RCC 7860 (cell line): ENCODE measurements around the gene NT5E.
"Not testable (repeated sequence)": the region's sequence is repeated elsewhere in the genome, so short reads cannot be mapped to it uniquely, and the experiment has no call there.

Experiments used
- DNase-seq: peaks from one replicate; pipeline ENCODE4 v3.0.0-alpha.2; 2015; ENCODE audit warnings: low spot score
- FAIRE-seq: peaks from 2 replicates; lab custom pipeline; 2012; peaks lifted over from hg19 to GRCh38; lab: Jason Lieb, UNC

The NT5E gene

DNA sequence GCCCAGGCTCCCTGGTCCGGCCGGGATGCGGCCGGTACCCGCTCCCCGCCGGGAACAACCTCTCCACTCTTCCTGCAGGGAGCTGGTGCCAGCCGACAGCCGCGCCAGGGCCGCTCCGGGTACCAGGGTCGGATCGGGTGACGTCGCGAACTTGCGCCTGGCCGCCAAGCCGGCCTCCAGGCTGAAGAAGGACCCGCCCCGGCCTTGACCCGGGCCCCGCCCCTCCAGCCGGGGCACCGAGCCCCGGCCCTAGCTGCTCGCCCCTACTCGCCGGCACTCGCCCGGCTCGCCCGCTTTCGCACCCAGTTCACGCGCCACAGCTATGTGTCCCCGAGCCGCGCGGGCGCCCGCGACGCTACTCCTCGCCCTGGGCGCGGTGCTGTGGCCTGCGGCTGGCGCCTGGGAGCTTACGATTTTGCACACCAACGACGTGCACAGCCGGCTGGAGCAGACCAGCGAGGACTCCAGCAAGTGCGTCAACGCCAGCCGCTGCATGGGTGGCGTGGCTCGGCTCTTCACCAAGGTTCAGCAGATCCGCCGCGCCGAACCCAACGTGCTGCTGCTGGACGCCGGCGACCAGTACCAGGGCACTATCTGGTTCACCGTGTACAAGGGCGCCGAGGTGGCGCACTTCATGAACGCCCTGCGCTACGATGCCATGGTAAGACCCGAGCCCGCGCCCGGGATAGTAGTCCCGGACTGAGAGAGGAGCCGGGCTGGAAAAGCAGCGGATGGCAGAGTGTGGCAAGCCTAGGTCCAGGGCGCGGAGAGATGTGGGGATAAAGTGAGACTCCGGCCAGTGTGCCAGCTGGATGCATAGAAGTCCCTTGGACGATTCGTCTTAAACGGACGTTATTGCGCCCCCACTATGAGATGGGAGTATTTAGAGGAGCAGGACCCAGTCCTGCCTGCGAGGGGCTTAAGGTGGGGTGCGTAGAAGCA is at the start of gene NT5E:
NT5E (plus strand) TSS at position 266 of the 942 bp plus-strand sequence; CDS start at position 323, 57 bp downstream.
- FAIRE-seq (no peak), DNase-seq (peak; percentile 67)

DNA sequence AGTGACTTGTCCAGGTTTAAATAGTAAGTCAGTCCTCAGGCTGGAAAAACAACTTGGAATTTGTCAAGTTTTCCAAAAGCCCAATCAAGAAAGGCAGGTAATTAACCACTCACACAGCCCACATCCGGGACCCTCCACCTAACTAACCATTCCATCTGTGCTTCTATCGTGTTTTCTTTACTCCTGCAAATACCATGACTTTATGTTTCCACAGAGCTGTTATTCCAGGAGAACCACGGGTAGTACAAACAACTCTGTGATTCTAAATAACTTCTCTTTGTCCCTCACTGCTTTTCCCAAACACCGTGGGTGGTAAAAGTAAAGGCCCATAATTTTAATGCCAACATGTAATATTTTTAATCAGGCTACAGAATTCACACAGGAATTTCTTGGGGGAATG is 49.6 kb upstream of the NT5E start:
- DNase-seq (no peak), FAIRE-seq (no peak)

DNA sequence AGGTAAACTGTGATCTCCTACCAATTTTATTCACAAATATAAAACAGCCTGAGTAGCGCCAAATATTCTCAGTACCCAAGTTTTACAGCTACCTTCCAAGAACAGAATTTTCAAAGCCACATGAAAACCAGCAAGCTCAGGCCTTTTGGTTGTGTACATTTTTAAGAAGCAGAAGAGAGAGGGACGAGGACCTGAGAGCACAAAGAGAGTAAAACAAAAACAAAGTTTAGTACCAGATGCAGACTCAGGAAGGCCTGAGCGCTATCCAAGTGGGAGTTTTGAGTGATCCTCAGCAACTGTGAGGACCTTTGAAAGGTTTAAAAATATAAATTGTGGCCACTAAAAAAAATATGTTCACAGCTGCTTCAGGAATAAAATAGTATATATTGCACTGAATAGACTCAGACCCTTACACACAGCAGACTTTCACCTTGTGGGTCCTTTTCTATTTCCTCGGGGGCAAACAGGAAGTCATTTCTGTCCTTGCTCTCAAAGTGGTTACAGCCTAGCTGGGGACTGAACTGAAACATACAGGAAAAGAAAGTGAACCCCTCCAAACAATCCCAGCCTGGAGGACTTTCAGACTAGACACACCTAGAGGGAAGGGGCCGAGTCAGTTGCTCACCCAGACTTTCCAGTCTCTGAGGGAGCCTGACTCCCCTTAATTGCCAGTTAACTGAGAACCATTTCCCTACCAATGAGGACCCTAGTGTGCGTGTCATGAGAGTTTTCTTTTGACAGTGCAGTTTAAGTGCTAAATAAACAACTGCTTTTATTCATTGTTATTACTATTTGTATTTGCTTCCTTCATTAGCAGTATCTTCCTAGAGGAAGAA is 48.5 kb upstream of the NT5E start:
- DNase-seq, result no peak
- FAIRE-seq, result no peak

DNA sequence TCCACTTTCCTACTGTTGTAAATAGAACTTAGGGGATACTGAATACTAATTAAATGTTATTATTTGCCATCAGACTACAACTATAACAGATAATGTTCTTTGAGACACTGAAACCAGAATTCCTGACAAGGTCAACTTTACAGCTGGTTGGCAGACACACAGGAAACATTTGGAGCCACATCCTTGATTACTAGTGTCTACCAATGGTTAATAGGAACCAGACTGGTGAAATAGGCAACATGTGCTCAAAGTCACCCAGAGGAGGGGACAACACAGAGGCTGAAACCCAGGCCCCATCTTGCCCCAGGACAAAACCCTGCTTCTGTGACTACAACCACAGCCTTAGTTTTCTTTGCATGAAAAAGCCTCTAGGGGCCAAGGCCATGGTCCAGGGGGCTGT is 47.8 kb upstream of the NT5E start:
- DNase-seq (no peak), FAIRE-seq (no peak)

GRCh38 chr6:85402922-85403321 is 47.0 kb upstream of the NT5E start:
- DNase-seq, result no peak
- no peak for FAIRE-seq

DNA sequence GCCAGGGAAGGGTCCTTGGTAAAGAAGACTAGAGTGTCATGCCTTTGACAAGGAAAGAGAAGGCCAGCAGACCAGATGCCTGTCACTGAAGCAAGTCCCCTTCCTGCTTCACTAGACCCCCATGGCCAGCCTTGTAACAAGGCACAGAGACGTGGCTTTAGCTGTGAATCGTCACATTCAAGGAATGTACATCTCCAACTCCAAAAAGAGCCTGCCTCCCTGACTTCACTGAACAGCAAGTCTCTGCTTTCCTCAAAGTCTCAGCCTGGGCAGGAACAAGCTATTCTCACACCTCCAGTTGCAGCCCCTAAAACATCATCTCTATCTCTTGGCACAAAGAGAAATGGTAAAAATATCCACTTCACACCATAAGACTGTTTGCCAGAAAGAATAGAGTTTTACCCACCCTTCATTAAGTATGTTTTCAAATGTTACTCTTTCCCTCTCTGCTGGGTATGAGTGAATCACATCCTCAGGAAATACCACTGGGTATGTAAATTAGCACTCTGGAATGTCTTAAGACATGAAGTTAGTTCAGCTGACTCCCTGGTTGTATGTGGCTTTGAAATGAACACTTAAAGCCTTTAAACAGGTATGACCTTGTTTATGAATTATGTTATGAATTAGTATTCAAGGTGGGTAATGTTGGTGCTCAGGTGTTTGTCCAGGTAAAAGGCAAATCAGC is 46.4 kb upstream of the NT5E start:
- DNase-seq (peak; percentile 73), FAIRE-seq (peak; percentile 76)

DNA sequence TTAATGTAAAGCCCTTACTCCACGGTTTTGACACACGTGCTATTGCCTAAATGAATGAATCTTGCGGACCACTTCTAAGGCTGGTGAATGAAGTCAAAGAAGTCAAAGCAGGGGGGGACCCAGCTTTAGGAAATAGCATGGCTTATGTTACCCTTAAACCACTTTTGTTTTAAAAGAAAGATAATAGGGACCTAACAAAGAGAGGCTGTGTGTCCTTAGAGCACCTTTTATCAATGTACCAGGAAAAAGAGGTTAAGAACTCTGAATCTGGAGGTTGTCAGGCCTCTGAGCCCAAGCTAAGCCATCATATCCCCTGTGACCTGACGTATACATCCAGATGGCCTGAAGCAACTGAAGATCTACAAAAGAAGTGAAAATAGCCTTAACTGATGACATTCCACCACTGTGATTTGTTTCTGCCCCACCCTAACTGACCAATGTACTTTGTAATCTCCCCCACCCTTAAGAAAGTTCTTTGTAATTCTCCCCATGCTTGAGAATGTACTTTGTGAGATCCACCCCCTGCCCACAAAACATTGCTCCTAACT is 45.8 kb upstream of the NT5E start:
- not testable (repeated sequence) for FAIRE-seq, DNase-seq

DNA sequence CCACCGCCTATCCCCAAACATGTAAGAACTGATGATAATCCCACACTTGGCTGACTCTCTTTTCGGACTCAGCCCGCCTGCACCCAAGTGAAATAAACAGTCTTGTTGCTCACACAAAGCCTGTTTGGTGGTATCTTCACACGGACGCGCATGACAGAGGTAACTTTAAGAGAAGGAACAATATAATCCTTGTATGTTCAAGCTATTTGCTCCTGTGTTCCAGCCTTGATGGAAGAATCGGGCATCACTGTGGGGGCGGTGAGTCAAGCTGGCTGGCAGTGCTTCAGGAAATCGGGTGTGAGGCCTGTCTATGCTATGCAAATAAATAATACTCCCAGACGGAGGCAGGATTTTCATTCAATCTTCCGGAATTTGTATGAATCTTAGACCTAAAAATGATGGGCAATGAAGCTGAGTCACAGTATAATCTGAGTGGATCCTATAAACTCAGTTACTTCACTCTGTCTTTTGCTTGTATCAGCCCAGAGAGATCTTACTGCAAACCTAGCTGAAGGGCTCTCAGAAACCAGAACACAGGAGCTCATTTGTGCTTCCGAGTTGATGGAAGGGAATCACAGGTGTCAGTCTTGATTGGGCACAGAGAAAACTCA is 45.2 kb upstream of the NT5E start:
- DNase-seq (peak; percentile 88), FAIRE-seq (peak; percentile 78)

DNA sequence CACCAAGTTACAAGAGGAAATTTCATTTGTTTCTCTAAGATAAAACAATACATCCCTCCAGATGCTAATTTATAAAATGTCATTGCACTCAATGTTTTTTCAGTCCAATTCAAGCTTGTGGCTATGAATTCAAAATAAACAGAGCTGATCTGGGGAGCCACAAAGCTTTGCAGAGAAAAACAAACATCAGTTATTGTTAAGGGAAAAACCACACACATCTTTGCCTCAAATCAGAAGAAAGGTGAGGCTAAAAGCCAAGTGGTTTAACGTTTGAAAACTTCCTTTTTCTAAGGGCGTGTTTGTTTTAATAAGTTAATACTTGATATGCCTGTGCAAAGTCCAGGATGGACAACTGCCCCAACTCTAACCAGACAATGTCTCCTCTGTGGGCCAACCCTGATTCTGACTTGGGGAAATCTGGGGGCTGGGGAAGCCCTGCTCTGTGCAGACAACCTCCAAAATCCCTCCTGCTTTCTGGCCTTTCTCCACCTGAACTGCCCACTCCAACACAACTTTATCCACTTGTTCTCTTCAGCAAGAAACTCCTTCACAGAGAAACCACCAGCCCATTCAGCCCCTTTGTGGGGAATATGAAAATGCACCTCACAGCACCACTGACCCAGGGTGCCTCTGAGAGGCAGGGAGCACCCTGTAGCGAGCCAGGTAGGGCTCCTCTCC is 44.6 kb upstream of the NT5E start:
- DNase-seq (peak; percentile 48), FAIRE-seq (peak; percentile 64)

- FAIRE-seq (no peak), DNase-seq (no peak)
Observed at GRCh38 chr6:85405853-85406198, 44.1 kb upstream of the NT5E start.

DNA sequence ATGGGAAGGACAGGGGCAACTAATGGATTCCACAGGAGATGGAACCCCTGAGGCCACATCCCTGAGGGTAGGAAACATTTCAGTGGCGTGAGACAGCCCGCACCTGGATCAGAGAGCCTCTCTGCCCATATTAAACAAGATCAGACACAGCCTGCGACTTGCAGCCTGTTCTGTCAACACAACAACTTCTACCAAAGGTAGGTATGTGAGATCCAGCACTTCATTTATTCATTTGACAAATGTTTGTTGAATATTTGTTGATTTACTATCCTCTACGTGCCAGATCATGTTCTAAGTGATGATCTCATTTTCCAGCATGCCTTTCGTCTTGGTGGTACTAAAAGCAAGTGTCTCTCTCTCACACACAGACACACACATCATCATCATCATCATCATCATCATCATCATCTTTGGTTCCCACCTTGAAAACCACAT is 43.2 kb upstream of the NT5E start:
- DNase-seq (no peak), FAIRE-seq (no peak)

DNA sequence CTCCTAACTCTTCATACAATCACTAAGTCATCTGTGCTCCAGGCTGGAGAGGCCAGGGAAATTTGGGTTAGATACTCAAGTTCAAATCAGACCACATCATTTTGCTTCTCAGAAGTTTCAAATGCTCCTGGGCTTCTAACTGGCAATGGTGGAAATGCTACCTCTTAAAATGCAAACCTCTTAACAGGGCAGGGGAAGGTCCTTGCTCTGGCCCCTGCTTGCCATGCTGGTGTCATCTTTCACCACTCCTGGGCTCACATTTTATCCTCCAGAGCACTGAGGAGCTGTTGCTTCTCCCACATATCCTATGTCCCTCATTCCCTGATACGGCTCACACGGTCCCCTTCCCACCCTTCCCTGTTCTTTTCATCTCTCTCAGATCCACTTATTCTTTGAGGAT is 41.8 kb upstream of the NT5E start:
- DNase-seq (no peak), FAIRE-seq (no peak)

DNA sequence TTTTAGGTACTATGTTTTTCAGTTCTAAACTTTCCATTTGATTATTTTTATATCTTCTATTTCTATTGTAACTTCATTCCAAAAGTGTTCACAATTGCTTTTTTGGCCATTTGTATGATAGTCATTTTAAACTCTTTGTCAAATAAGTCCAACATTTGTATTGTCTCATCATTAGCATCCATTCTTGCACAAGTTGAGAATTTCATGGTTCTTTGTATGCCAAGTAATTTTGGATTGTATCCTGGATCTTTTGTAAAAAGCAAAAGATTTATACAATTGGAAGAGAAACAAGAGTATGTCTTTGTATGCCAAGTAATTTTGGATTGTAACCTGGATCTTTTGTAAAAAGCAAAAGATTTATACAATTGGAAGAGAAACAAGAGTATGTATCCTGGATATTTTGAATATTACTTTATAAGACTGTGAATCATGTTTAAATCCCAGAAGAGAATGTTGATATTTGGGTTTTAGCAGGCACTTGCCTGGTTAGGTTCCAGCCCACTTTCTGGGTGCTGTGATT is 36.9 kb upstream of the NT5E start:
- no peak for FAIRE-seq
- DNase-seq, result no peak

DNA sequence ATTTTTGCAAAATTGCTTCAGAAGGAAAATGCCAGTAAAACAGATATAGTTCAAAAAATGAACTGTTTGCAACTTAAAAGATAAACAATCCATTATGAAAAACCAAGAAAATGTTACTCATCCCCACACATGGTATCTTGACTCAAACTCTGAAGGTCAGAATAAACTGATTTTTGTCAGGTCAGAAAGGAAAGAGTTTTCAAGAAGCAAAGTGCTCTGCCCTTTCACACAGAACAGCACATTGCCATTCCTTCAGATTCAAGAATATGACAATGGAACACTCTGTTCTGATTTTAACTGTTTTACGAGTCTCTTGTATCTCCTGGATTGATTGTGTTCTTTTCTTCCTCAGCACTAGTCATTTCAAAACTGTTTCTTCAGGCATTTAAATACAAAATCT is 33.8 kb upstream of the NT5E start:
- FAIRE-seq (no peak), DNase-seq (no peak)

DNA sequence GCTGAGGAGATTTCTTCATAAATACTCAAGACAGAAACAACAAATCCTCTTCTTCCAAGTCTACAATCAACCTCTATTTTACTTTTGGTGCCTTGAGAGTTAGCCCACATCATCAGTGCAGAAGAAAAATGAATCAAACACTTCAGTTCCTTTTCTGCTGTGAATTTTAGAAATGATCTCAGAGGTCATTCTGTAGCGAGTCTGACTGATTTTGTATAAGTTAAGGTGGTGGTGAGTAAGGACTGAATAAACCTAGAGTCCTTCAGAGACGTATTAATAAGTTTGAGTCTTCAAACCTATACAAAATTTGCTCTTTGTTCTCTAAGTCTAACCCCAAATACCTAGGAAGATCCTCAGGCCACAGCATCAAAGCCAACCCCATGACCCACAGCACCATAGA is 33.1 kb upstream of the NT5E start:
- DNase-seq (no peak), FAIRE-seq (no peak)

- DNase-seq, result no peak
- FAIRE-seq, result no peak
Observed at GRCh38 chr6:85417336-85417735, 32.5 kb upstream of the NT5E start.

GRCh38 chr6:85418059-85418458 is 31.8 kb upstream of the NT5E start:
- FAIRE-seq (no peak), DNase-seq (peak; percentile 26)

DNA sequence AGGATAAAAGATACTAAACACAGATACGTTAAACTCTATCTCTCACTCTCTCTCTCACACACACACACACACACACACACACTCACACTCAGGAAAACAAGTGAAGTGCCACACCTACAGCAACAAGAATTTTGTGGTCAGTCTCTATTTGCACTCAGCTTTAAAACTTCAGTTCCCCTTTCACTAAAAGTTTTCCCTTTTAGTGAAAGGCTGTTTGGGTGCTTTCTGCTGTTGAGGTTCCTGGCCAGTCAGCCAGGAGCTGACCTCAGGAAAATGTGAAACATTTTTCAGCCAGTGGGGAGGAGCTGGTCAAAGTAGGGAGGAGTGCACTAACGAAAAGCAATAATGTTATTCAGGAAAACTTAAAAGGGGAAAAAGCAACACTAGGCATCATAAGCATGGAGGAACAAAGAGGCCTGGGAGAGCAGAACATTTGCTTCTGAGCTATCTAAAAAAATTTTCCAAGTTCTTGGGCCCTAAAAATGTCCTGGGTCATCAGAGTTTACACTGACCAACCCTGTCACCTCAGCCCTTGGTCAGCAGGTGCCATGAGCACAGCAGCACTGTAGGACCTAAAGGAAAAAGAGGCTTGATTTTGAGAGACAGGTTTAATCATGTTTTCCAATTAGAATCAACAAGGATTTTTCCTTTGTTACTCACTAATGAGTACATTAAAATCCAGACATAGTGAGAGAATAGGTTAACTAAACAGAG is 30.7 kb upstream of the NT5E start:
- FAIRE-seq (no peak), DNase-seq (no peak)

DNA sequence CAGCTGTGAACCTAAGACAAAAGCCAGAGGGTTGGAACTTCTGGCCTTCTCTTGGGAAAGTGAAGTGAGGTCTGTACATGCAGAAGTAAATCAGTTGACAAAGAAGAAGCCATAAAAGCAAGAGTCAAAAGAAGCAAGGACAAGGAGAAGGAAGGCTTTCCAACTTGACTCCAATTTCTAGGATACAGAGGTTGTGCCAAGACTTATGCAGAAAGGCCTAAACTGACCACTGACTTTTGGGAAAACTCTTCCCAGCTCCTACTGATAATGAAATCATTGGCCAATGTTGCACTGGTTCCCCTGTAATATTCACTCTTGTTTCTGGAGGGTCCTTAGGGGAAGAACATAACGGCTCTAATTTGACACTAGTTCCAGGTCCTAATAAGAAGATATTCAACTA is 29.3 kb upstream of the NT5E start:
- DNase-seq (no peak), FAIRE-seq (no peak)
